HepG2 (cell line): ENCODE data around the gene SDC1. TPM values are rescaled to one million over a fixed set of nuclear protein-coding genes. Genes with fewer than 3 reads are reported as not detected.
A peak's percentile ranks its signal among the peaks of the same experiment; 100 is the strongest.

ENCODE experiments used
- AGO2 ChIP-seq: fragments of 200-400 bp; formaldehyde crosslinking; optimal IDR thresholded peaks from 2 replicates; pipeline ENCODE3; 2017; ENCODE audit warnings: mild to moderate bottlenecking, low read depth, low read length, moderate library complexity
- ATF4 ChIP-seq, 2 experiments: fragments of 450-650 bp in 1 of 2; sonication (generic) in 1 of 2; formaldehyde crosslinking; IDR thresholded peaks; 2 replicates each; pipeline versions ENCODE4 v1.5.0 to v1.8.0; 2020 to 2022; ENCODE audit warnings: mild to moderate bottlenecking in 1 of 2, missing genetic modification reagents in 1 of 2
- FOXO4 ChIP-seq: sonication (generic); formaldehyde crosslinking; conservative IDR thresholded peaks from 2 replicates; pipeline ENCODE4 v1.8.1; 2023; ENCODE audit warnings: missing genetic modification reagents
- FUBP1 ChIP-seq: sonication (generic); formaldehyde crosslinking; IDR thresholded peaks from 2 replicates; pipeline ENCODE4 v1.5.1; 2020; ENCODE audit warnings: missing genetic modification reagents, mild to moderate bottlenecking, borderline replicate concordance
- POGZ ChIP-seq: sonication (generic); formaldehyde crosslinking; IDR thresholded peaks from 2 replicates; pipeline ENCODE4 v1.4.0; 2020; ENCODE audit warnings: mild to moderate bottlenecking, missing genetic modification reagents
- ZC3H13 ChIP-seq: sonication (generic); formaldehyde crosslinking; IDR thresholded peaks from 2 replicates; pipeline ENCODE4 v1.8.1; 2023; ENCODE audit warnings: mild to moderate bottlenecking, missing genetic modification reagents, moderate library complexity
- ZFP62 ChIP-seq: sonication (generic); formaldehyde crosslinking; IDR thresholded peaks from 2 replicates; pipeline ENCODE4 v1.4.0; 2020; ENCODE audit warnings: missing genetic modification reagents
- ZFX ChIP-seq: sonication (generic); formaldehyde crosslinking; IDR thresholded peaks from 2 replicates; pipeline ENCODE4 v1.4.0; 2020; ENCODE audit warnings: mild to moderate bottlenecking, low read depth, missing genetic modification reagents, moderate library complexity
- ZNF142 ChIP-seq: sonication (generic); formaldehyde crosslinking; IDR thresholded peaks from 2 replicates; pipeline ENCODE4 v1.4.0; 2020; ENCODE audit warnings: missing genetic modification reagents
- ZNF160 ChIP-seq: sonication (generic); formaldehyde crosslinking; IDR thresholded peaks from 2 replicates; pipeline ENCODE4 v1.8.0; 2022; ENCODE audit warnings: mild to moderate bottlenecking, inconsistent platforms, missing genetic modification reagents
- ZNF263 ChIP-seq: sonication (generic); formaldehyde crosslinking; IDR thresholded peaks from 2 replicates; pipeline ENCODE4 v1.4.0; 2020; ENCODE audit warnings: missing genetic modification reagents
- ZNF282 ChIP-seq: fragments of 450-650 bp; IDR thresholded peaks from 2 replicates; pipeline ENCODE4 v1.6.1; 2018; ENCODE audit not compliant: partially characterized antibody
- ZNF383 ChIP-seq: sonication (generic); formaldehyde crosslinking; IDR thresholded peaks from 2 replicates; pipeline ENCODE4 v1.4.0; 2020; ENCODE audit warnings: missing genetic modification reagents, mild to moderate bottlenecking, borderline replicate concordance
- ZNF572 ChIP-seq: sonication (generic); formaldehyde crosslinking; IDR thresholded peaks from 2 replicates; pipeline ENCODE4 v1.5.1; 2020; ENCODE audit warnings: mild to moderate bottlenecking, missing genetic modification reagents
- ZNF691 ChIP-seq: sonication (generic); formaldehyde crosslinking; IDR thresholded peaks from 2 replicates; pipeline ENCODE4 v1.4.0; 2020; ENCODE audit warnings: missing genetic modification reagents, low read depth, mild to moderate bottlenecking, borderline replicate concordance
- ZSCAN21 ChIP-seq: sonication (generic); formaldehyde crosslinking; IDR thresholded peaks from 2 replicates; pipeline ENCODE4 v1.8.0; 2022; ENCODE audit warnings: mild to moderate bottlenecking, missing genetic modification reagents, moderate library complexity, borderline replicate concordance
- polyA plus RNA-seq, 8 experiments: library from polyadenylated mRNA; depleted of rRNA in 3 of 8; stranded (reverse) in 7 of 8; unstranded in 1 of 8; fragments of >200 nt; fragmentation: Illumina TruSeq in 4 of 8; extraction: Trizol in 4 of 8; gene quantifications; 2 replicates each; pipeline versions ENCODE4 v1.2.1 to v1.2.3, GENCODE V29; 2011 to 2016; ENCODE audit warnings: low read depth in 4 of 8, missing spikeins in 1 of 8, mixed read lengths in 1 of 8; ENCODE audit not compliant: insufficient read depth in 1 of 8
- total RNA-seq, 5 experiments: library from RNA; depleted of rRNA; stranded (reverse); fragments of >200 nt; fragmentation: Illumina TruSeq; extraction: Trizol; gene quantifications; 2 replicates each; pipeline ENCODE4 v1.2.3, GENCODE V29; 2016; ENCODE audit warnings: low read depth in 1 of 5

Gene SDC1
- total and polyA plus RNA-seq, 2 of the 13 experiments (the other 11 are each of a cell fraction or from before 2014, with no cell fraction given), result 108 to 119 TPM

- no peak for TF ChIP-seq ATF4 (CRISPR knock-in tag; IDR thresholded peaks at IDR 0.05)
- TF ChIP-seq ZNF691, result peak; percentile 73; the same call in 1 of the 2 replicates
- no peak for TF ChIP-seq AGO2
- TF ChIP-seq ZNF142, result no peak
- peak; percentile 45; the same call in 1 of the 2 replicates for TF ChIP-seq ZFX (CRISPR knock-in tag)
- peak; percentile 58; the same call in 1 of the 2 replicates for TF ChIP-seq ZNF263
- TF ChIP-seq ZNF282, result no peak
- TF ChIP-seq POGZ, result 0 out of 2 replicates have a peak, but pooled peaks have one; percentile 22
- TF ChIP-seq ZNF160 (CRISPR knock-in tag), result no peak
- TF ChIP-seq ZNF572, result 0 out of 2 replicates have a peak, but pooled peaks have one; percentile 48
- TF ChIP-seq ZNF383, result no peak
- TF ChIP-seq FOXO4 (CRISPR knock-in tag), result no peak
- no peak for TF ChIP-seq ZFP62 (CRISPR knock-in tag)
- TF ChIP-seq FUBP1 (CRISPR knock-in tag), result no peak
- TF ChIP-seq ZSCAN21, result no peak
- no peak for TF ChIP-seq ZC3H13
Observed at GRCh38 chr2:20231598-20232026, 6.7 kb upstream of the SDC1 start (continued).
